Keratinocyte (primary cell): ENCODE measurements around the gene CELF6.

Experiments used
- CTCF ChIP-seq, 3 experiments: IDR thresholded peaks in 1 of 3; conservative IDR thresholded peaks in 1 of 3; optimal IDR thresholded peaks in 1 of 3; 2 replicates in 2 of 3; 3 replicates in 1 of 3; pipeline versions ENCODE3 to v1.5.1; 2011; ENCODE audit warnings: low read length in 3 of 3, mild to moderate bottlenecking in 3 of 3, moderate library complexity in 2 of 3, control low read depth in 1 of 3, inconsistent platforms in 1 of 3; ENCODE audit not compliant: insufficient read depth in 2 of 3; ENCODE audit errors: extremely low read depth in 1 of 3
- EZH2 ChIP-seq: IDR thresholded peaks from one replicate; pipeline ENCODE4 v1.6.1; 2012; ENCODE audit warnings: inconsistent platforms, mild to moderate bottlenecking, low read length, moderate library complexity

- TF ChIP-seq CTCF (optimal IDR thresholded peaks at IDR 0.05 in 1 of 3, IDR thresholded peaks at IDR 0.05 in 1 of 3, conservative IDR thresholded peaks at IDR 0.05 in 1 of 3; ENCODE audit: extremely low read depth in 1 of 3, insufficient read depth in 2 of 3, low read length in 3 of 3) (no peak), EZH2 (no peak)
Observed at GRCh38 chr15:72276326-72276700, 43.6 kb downstream of the CELF6 start.
